ENCODE results near the gene DSC1. TPM values are rescaled to one million over a fixed set of nuclear protein-coding genes. Genes with fewer than 3 reads are reported as not detected.
A peak's percentile ranks its signal among the peaks of the same experiment; 100 is the strongest.

The DSC1 gene
- total and polyA plus RNA-seq, 7 donors: 0.09 TPM; not detected in 6

DNA sequence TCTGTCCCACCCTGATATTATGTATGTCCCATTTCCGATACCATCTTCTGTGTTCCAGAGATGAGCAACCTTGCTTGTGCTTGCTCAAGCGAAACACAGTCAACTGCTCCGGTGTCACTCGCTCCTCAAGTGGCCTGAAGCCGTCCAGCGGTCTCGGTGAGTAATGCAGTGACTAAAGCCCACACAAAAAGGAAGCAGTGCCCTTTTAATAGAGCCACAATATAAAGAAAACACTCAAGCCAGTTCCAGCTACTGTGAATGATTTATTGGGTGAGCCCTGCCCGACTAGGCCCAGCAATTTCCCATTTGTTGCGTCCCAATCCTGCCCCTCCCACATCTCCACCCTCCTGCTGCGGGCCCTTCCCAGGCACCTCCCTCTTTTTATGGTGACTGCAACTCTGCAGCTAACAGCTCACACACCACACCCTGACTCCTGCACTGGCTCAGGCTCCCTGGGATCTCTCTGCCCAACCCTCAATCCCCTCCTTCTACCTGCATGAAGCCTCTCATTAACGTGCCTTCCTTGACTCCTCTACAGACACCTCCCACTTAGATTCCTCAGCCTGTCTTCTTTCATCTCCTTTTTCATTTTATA, 44.2 kb upstream of the DSC1 start:
- Histone ChIP-seq H3K36me3 (no peaks in the 10 kb centered on the region), H3K4me1 (no peaks in the 10 kb centered on the region), H3K27ac (no peak overlapping the region), H3K27me3 (no peaks in the 10 kb centered on the region), H3K4me3 (no peak overlapping the region), H3K9me3 (no peaks in the 10 kb centered on the region)
- TF ChIP-seq EP300 (IDR thresholded peaks at IDR 0.05) (no peak), CTCF (IDR thresholded peaks at IDR 0.05) (peak in 1 of 4 experiments; percentile 61)
- 4 to 16% methylated on average over 11 of the region's 11 CpGs for WGBS, 2 donors
- intact Hi-C loops (cut with DNase I): no loop called here
- DNase-seq: no peak

- DNase-seq: no peak
- Histone ChIP-seq H3K36me3 (no peaks in the 10 kb centered on the region), H3K9me3 (no peaks in the 10 kb centered on the region), H3K4me3 (no peak overlapping the region), H3K4me1 (no peaks in the 10 kb centered on the region), H3K27me3 (no peaks in the 10 kb centered on the region), H3K27ac (no peak overlapping the region)
- no peak for TF ChIP-seq CTCF (IDR thresholded peaks at IDR 0.05)
- TF ChIP-seq POLR2AphosphoS5 (IDR thresholded peaks at IDR 0.05): no peak
- TF ChIP-seq POLR2A (IDR thresholded peaks at IDR 0.05): no peak
- TF ChIP-seq EP300 (IDR thresholded peaks at IDR 0.05): no peak
- intact Hi-C loops (cut with DNase I): no loop called here
- 20 to 66% methylated on average over 5 of the region's 5 CpGs for WGBS, 2 donors
Measured at GRCh38 chr18:31206071-31206470, 43.4 kb upstream of the DSC1 start.

GRCh38 chr18:31205273-31205672, 42.6 kb upstream of the DSC1 start:
- Histone ChIP-seq H3K36me3 (no peaks in the 10 kb centered on the region), H3K9me3 (no peaks in the 10 kb centered on the region), H3K27me3 (no peaks in the 10 kb centered on the region), H3K4me1 (no peaks in the 10 kb centered on the region), H3K27ac (no peak overlapping the region), H3K4me3 (no peak overlapping the region)
- 14 to 66% methylated on average over 2 of the region's 2 CpGs for WGBS, 2 donors
- intact Hi-C loops (cut with DNase I): no loop called here
- no peak for DNase-seq
- TF ChIP-seq CTCF (IDR thresholded peaks at IDR 0.05): no peak
- TF ChIP-seq POLR2A (IDR thresholded peaks at IDR 0.05): no peak
- TF ChIP-seq POLR2AphosphoS5 (IDR thresholded peaks at IDR 0.05): no peak

GRCh38 chr18:31204833-31205232, 42.2 kb upstream of the DSC1 start:
- DNase-seq: no peak
- no peaks in the 10 kb centered on the region for H3K9me3 ChIP-seq
- no peak overlapping the region for H3K4me3 ChIP-seq
- no peaks in the 10 kb centered on the region for H3K27me3 ChIP-seq
- H3K4me1 ChIP-seq: no peaks in the 10 kb centered on the region
- H3K27ac ChIP-seq: no peak overlapping the region
- no peaks in the 10 kb centered on the region for H3K36me3 ChIP-seq
- intact Hi-C loops (cut with DNase I): no loop called here
- TF ChIP-seq POLR2A (IDR thresholded peaks at IDR 0.05) (no peak), EP300 (IDR thresholded peaks at IDR 0.05) (no peak), POLR2AphosphoS5 (IDR thresholded peaks at IDR 0.05) (no peak), CTCF (IDR thresholded peaks at IDR 0.05) (no peak)
- 41 to 67% methylated on average over 4 of the region's 4 CpGs for WGBS, 2 donors

GRCh38 chr18:31204166-31204565, 41.5 kb upstream of the DSC1 start:
- Histone ChIP-seq H3K9me3 (no peaks in the 10 kb centered on the region), H3K27me3 (no peaks in the 10 kb centered on the region), H3K27ac (no peak overlapping the region), H3K4me3 (no peak overlapping the region), H3K36me3 (no peaks in the 10 kb centered on the region), H3K4me1 (no peaks in the 10 kb centered on the region)
- 27 to 61% methylated on average over 2 of the region's 2 CpGs for WGBS, 2 donors
- intact Hi-C loops (cut with DNase I): no loop called here
- no peak for DNase-seq
- no peak for TF ChIP-seq EP300 (IDR thresholded peaks at IDR 0.05)
- no peak for TF ChIP-seq POLR2AphosphoS5 (IDR thresholded peaks at IDR 0.05)
- no peak for TF ChIP-seq CTCF (IDR thresholded peaks at IDR 0.05)
- TF ChIP-seq POLR2A (IDR thresholded peaks at IDR 0.05): no peak
